Type B pancreatic cell (in vitro differentiated cells): ENCODE data around the gene USP33. TPM values are rescaled to one million over a fixed set of nuclear protein-coding genes. Genes with fewer than 3 reads are reported as not detected.
"Not testable (repeated sequence)": the region's sequence is repeated elsewhere in the genome, so short reads cannot be mapped to it uniquely, and the experiment has no call there.

ENCODE experiments used
- DNase-seq: peaks from one replicate; pipeline ENCODE4 v3.0.0; 2021; ENCODE audit warnings: mixed read lengths; ENCODE audit not compliant: unreplicated experiment; ENCODE audit errors: extremely low spot score
- H3K27ac Mint-ChIP-seq: 2 replicates; pipeline ENCODE4 v1.8.0; 2021; ENCODE audit warnings: mild to moderate bottlenecking, mixed read lengths
- H3K27me3 Mint-ChIP-seq: 2 replicates; pipeline ENCODE4 v1.8.0; 2021; ENCODE audit warnings: mixed read lengths
- H3K36me3 Mint-ChIP-seq: 2 replicates; pipeline ENCODE4 v1.8.0; 2021; ENCODE audit warnings: mixed read lengths
- H3K4me1 Mint-ChIP-seq: one replicate; pipeline ENCODE4 v1.8.0; 2021; ENCODE audit warnings: mixed read lengths; ENCODE audit not compliant: unreplicated experiment
- H3K4me3 Mint-ChIP-seq: 2 replicates; pipeline ENCODE4 v1.8.0; 2021; ENCODE audit warnings: mild to moderate bottlenecking, mixed read lengths
- H3K9me3 Mint-ChIP-seq: 2 replicates; pipeline ENCODE4 v1.8.0; 2021; ENCODE audit warnings: mixed read lengths
- CTCF ChIP-seq: fragments of 200-600 bp; sonication (generic); conservative IDR thresholded peaks from 2 replicates; pipeline ENCODE4 v1.5.0; 2021; ENCODE audit warnings: antibody characterized with exemption, mild to moderate bottlenecking
- total RNA-seq: library from RNA; stranded (reverse); gene quantifications from 2 replicates; pipeline ENCODE4 v1.2.1, GENCODE V29; 2021; ENCODE audit warnings: low replicate concordance

USP33 gene
- total RNA-seq, 1 donor from 2014 or later, result 66.3 TPM

GRCh38 chr1:77756052-77756754, 3.4 kb downstream of the USP33 start:
- no peak for DNase-seq
- Mint-ChIP-seq H3K27ac (peak overlapping the region; percentile 37), H3K36me3 (peaks cover 3% of the 10 kb centered on the region), H3K4me3 (peak overlapping the region; percentile 99), H3K4me1 (peaks cover 23% of the 10 kb centered on the region), H3K9me3 (no peaks in the 10 kb centered on the region), H3K27me3 (no peaks in the 10 kb centered on the region)
- TF ChIP-seq CTCF, result no peak

- not testable (repeated sequence) for DNase-seq, H3K4me1 Mint-ChIP-seq, H3K27me3 Mint-ChIP-seq, H3K9me3 Mint-ChIP-seq, H3K27ac Mint-ChIP-seq, H3K4me3 Mint-ChIP-seq
- peaks cover 21% of the 10 kb centered on the region for H3K36me3 Mint-ChIP-seq
Observed at GRCh38 chr1:77749489-77749888, 10.2 kb downstream of the USP33 start.

GRCh38 chr1:77744576-77744975, 15.1 kb downstream of the USP33 start:
- Mint-ChIP-seq H3K4me1 (peaks cover 9% of the 10 kb centered on the region), H3K27ac (no peak overlapping the region), H3K4me3 (no peak overlapping the region), H3K9me3 (no peaks in the 10 kb centered on the region), H3K36me3 (peaks cover 27% of the 10 kb centered on the region), H3K27me3 (no peaks in the 10 kb centered on the region)
- no peak for DNase-seq
- TF ChIP-seq CTCF, result no peak

GRCh38 chr1:77742011-77742555, 17.6 kb downstream of the USP33 start:
- H3K4me1 Mint-ChIP-seq, result no peaks in the 10 kb centered on the region
- DNase-seq, result no peak
- H3K27me3 Mint-ChIP-seq, result no peaks in the 10 kb centered on the region
- H3K4me3 Mint-ChIP-seq, result no peak overlapping the region
- TF ChIP-seq CTCF, result no peak
- no peak overlapping the region for H3K27ac Mint-ChIP-seq
- no peaks in the 10 kb centered on the region for H3K9me3 Mint-ChIP-seq
- H3K36me3 Mint-ChIP-seq, result peaks cover 25% of the 10 kb centered on the region

- no peaks in the 10 kb centered on the region for H3K4me1 Mint-ChIP-seq
- no peak for DNase-seq
- H3K9me3 Mint-ChIP-seq, result no peaks in the 10 kb centered on the region
- no peaks in the 10 kb centered on the region for H3K27me3 Mint-ChIP-seq
- TF ChIP-seq CTCF, result no peak
- no peak overlapping the region for H3K4me3 Mint-ChIP-seq
- no peak overlapping the region for H3K27ac Mint-ChIP-seq
- peaks cover 25% of the 10 kb centered on the region for H3K36me3 Mint-ChIP-seq
Observed at GRCh38 chr1:77741316-77741715, 18.3 kb downstream of the USP33 start.

GRCh38 chr1:77739235-77739634, 20.4 kb downstream of the USP33 start:
- DNase-seq, result no peak
- no peaks in the 10 kb centered on the region for H3K27me3 Mint-ChIP-seq
- peaks cover 16% of the 10 kb centered on the region for H3K36me3 Mint-ChIP-seq
- no peak overlapping the region for H3K4me3 Mint-ChIP-seq
- TF ChIP-seq CTCF, result no peak
- no peaks in the 10 kb centered on the region for H3K4me1 Mint-ChIP-seq
- no peak overlapping the region for H3K27ac Mint-ChIP-seq
- no peaks in the 10 kb centered on the region for H3K9me3 Mint-ChIP-seq
